ENCODE data around the gene MYO3B. TPM values are rescaled to one million over a fixed set of nuclear protein-coding genes. Genes with fewer than 3 reads are reported as not detected.
A peak's percentile ranks its signal among the peaks of the same experiment; 100 is the strongest.

The MYO3B gene
- total RNA-seq, 4 donors from 2014 or later: 6.0 to 7.4 (median 7.2) TPM

DNA sequence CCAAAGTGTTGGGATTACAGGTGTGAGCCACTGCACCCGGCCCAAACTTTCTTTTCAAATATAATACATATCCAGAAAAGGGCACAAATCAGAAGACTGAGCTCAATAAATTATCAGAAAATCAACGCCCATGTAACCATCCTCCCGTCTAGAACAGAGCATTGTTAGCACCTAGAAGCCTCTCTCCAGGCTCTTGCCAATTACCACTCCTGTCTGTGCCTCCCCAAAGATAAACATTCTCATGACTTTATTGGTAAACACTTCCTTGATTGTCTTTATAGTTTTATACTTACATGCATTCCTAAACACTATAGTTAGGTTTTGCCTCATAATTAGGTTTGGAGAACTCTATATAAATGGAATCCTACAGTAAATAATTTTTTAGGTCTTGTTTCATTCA is 478.7 kb downstream of the MYO3B start:
- DNase-seq: no peak
- intact Hi-C loops (cut with DNase I): no loop called here
- no peak overlapping the region for H3K4me3 ChIP-seq (replicated peaks in 1 of 3)
- no peaks in the 10 kb centered on the region for H3K36me3 ChIP-seq
- WGBS, 2 donors: 85 to 89% methylated on average over 3 of the region's 3 CpGs
- H3K27ac ChIP-seq: no peak overlapping the region
- no peak for TF ChIP-seq CTCF (IDR thresholded peaks at IDR 0.05)
- no peak for TF ChIP-seq POLR2A (IDR thresholded peaks at IDR 0.05)
- no peaks in the 10 kb centered on the region for H3K4me1 ChIP-seq
- H3K27me3 ChIP-seq: no peaks in the 10 kb centered on the region
- H3K9me3 ChIP-seq: no peaks in the 10 kb centered on the region

DNA sequence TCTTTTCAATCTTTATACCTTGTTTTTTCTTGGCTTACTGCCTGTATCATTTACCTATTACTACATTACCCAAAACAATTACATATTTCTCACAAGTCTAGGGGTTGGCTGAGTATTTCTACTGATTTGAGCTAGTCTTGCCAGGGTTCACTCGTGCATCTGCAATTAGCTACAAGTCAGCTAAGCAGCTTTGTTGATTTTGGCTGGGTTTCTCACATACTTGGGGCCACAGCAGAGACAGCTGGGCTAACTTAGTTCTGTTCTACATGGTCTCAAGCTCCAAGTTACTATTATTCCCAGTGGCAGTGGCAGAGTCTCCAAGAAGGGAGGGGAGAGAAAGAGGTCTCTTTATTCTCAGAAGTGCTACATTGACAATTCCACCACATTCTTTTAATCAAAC is 482.5 kb downstream of the MYO3B start:
- 9 to 31% methylated on average over 1 of the region's 1 CpG for WGBS, 2 donors
- H3K4me1 ChIP-seq: no peaks in the 10 kb centered on the region
- TF ChIP-seq CTCF (IDR thresholded peaks at IDR 0.05) (no peak), POLR2A (IDR thresholded peaks at IDR 0.05) (no peak)
- no peak overlapping the region for H3K4me3 ChIP-seq (replicated peaks in 1 of 3)
- peak in 1 of 2 donors; percentile 2 for DNase-seq
- no peak overlapping the region for H3K27ac ChIP-seq
- H3K9me3 ChIP-seq: no peaks in the 10 kb centered on the region
- H3K27me3 ChIP-seq: no peaks in the 10 kb centered on the region
- intact Hi-C loops (cut with DNase I): no loop called here
- no peaks in the 10 kb centered on the region for H3K36me3 ChIP-seq

DNA sequence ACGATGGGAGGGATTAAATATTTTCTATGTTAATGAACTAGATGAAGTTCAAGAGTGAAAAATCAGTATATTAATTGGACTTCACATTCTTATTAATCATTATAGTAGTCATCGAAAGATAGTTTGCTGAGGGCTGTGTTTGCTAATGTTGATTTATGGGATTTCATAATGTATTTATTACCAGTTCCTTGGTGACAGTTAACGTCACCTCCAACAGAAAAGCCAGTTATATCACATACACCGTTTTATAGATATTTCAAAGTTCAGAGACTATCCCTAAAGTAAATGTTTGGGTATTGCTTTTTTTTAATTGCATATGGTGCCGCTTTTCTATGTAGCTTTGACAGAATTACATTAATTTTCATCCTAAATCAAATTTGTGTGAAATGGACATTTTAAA is 487.8 kb downstream of the MYO3B start:
- Histone ChIP-seq H3K36me3 (no peaks in the 10 kb centered on the region), H3K4me3 (replicated peaks in 1 of 3) (no peak overlapping the region), H3K27ac (no peak overlapping the region), H3K27me3 (no peaks in the 10 kb centered on the region), H3K4me1 (no peaks in the 10 kb centered on the region), H3K9me3 (no peaks in the 10 kb centered on the region)
- intact Hi-C loops (cut with DNase I): no loop called here
- WGBS, 2 donors: 83 to 85% methylated on average over 5 of the region's 5 CpGs
- DNase-seq: no peak
- no peak for TF ChIP-seq CTCF (IDR thresholded peaks at IDR 0.05)
- TF ChIP-seq POLR2A (IDR thresholded peaks at IDR 0.05): no peak

DNA sequence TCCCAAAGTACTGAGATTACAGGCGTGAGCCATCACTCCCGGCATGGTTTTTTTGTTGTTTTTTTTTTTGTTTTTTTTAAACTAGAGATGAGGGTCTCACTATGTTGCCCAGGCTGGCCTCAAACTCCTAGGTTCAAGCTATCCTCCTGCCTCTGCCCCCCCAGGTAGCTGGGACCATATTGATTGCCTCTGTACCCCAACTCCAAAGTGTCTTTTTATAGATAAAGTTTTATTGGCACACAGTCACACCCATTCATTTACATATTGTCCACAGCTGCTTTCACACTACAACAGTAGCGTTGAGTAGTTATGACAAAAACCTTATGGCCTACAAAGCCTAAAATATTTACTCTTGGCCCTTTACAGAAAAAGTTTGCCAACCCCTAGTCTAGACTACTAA is 492.0 kb downstream of the MYO3B start:
- Histone ChIP-seq H3K4me3 (replicated peaks in 1 of 3) (no peak overlapping the region), H3K27ac (no peak overlapping the region), H3K36me3 (no peaks in the 10 kb centered on the region), H3K9me3 (no peaks in the 10 kb centered on the region), H3K27me3 (no peaks in the 10 kb centered on the region), H3K4me1 (no peaks in the 10 kb centered on the region)
- WGBS, 2 donors: 91 to 93% methylated on average over 3 of the region's 3 CpGs
- no peak for DNase-seq
- TF ChIP-seq CTCF (IDR thresholded peaks at IDR 0.05) (no peak), POLR2A (IDR thresholded peaks at IDR 0.05) (no peak)
- intact Hi-C loops (cut with DNase I): no loop called here

DNA sequence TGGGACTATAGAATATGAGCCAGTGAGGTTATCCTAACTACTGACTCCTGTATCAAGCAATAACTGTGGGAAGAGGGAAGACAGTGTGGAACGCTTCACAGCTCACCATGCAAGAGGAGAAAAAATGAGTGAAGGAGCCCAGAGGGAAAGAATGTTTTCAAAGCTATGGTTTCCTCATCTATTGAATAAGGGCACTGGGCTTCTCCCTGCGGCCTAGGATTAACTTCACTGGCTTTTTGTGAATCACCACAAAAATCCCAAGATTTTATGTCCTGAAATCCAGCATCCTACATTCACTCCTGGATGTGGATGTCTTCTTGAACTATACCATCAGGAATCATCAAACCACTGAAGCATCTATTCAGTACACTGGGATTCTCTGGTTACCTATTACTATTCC is 492.7 kb downstream of the MYO3B start:
- DNase-seq: no peak
- H3K27me3 ChIP-seq: no peaks in the 10 kb centered on the region
- TF ChIP-seq CTCF (IDR thresholded peaks at IDR 0.05) (no peak), POLR2A (IDR thresholded peaks at IDR 0.05) (no peak)
- H3K36me3 ChIP-seq: no peaks in the 10 kb centered on the region
- intact Hi-C loops (cut with DNase I): no loop called here
- H3K9me3 ChIP-seq: no peaks in the 10 kb centered on the region
- H3K4me1 ChIP-seq: no peaks in the 10 kb centered on the region
- WGBS, 2 donors: 83 to 91% methylated on average over 2 of the region's 2 CpGs
- H3K27ac ChIP-seq: no peak overlapping the region
- H3K4me3 ChIP-seq (replicated peaks in 1 of 3): no peak overlapping the region
